ENCODE data around the gene STARD3. TPM values are rescaled to one million over a fixed set of nuclear protein-coding genes. Genes with fewer than 3 reads are reported as not detected.

Gene STARD3
- total RNA-seq, 1 experiment from 2014 or later, result 55.5 TPM

GRCh38 chr17:39666601-39667261 lies 29.8 kb downstream of the STARD3 start:
- Mint-ChIP-seq H3K4me1 (ENCODE audit: low read depth, unreplicated experiment) (peaks cover 6% of the 10 kb centered on the region), H3K36me3 (ENCODE audit: insufficient read depth, unreplicated experiment) (peaks cover 10% of the 10 kb centered on the region), H3K27me3 (ENCODE audit: insufficient read depth, unreplicated experiment) (peaks cover 4% of the 10 kb centered on the region), H3K27ac (ENCODE audit: unreplicated experiment) (no peak overlapping the region), H3K9me3 (ENCODE audit: unreplicated experiment) (no peaks in the 10 kb centered on the region), H3K4me3 (ENCODE audit: unreplicated experiment) (peak overlapping the region; percentile 20)
- intact Hi-C loops (cut with micrococcal nuclease; ENCODE audit: unreplicated experiment), result no loop called here
- Histone ChIP-seq H3K36me3 (ENCODE audit: control insufficient read depth, insufficient read depth, low read length) (no peaks in the 10 kb centered on the region), H3K4me1 (peaks cover 7% of the 10 kb centered on the region; the same call in 1 of the 2 replicates), H3K4me3 (ENCODE audit: low read depth, low read length) (no peak overlapping the region), H3K9me3 (no peaks in the 10 kb centered on the region), H3K27me3 (replicated peaks; ENCODE audit: control insufficient read depth, insufficient read depth, low read length) (no peaks in the 10 kb centered on the region)
- no peak for DNase-seq
- POLR2A ChIA-PET, result no interaction called here
- no peak for TF ChIP-seq CTCF (IDR thresholded peaks at IDR 0.05; ENCODE audit: insufficient read depth in 1 of 2, low read depth in 1 of 2, low read length in 1 of 2, severe bottlenecking in 1 of 2, unreplicated experiment in 1 of 2)
- CTCF ChIA-PET, result interaction anchor here (0.8 to 2.5 kb wide), 5 partner anchors 9 to 116 kb away, joined by 4 to 12 read pairs (median 6); no protein-coding TSS in a partner anchor
- no TSS peak for BruUV-seq (replicated peaks)

GRCh38 chr17:39667262-39667944 lies 30.5 kb downstream of the STARD3 start:
- H3K27me3 Mint-ChIP-seq (ENCODE audit: insufficient read depth, unreplicated experiment), result peaks cover 4% of the 10 kb centered on the region
- peak overlapping the region; percentile 20 for H3K4me3 Mint-ChIP-seq (ENCODE audit: unreplicated experiment)

More at GRCh38 chr17:39667262-39667944, 30.5 kb downstream of the STARD3 start:
- H3K4me3 ChIP-seq (ENCODE audit: low read depth, low read length), result no peak overlapping the region
- ChIA-PET CTCF (interaction anchor here (0.8 to 2.5 kb wide), 4 partner anchors 8 to 44 kb away, joined by 3 to 12 read pairs (median 6); no protein-coding TSS in a partner anchor), POLR2A (no interaction called here)
- BruUV-seq (replicated peaks), result no TSS peak
- no peak for TF ChIP-seq CTCF (IDR thresholded peaks at IDR 0.05; ENCODE audit: insufficient read depth in 1 of 2, low read depth in 1 of 2, low read length in 1 of 2, severe bottlenecking in 1 of 2, unreplicated experiment in 1 of 2)
- H3K9me3 Mint-ChIP-seq (ENCODE audit: unreplicated experiment), result no peaks in the 10 kb centered on the region
- no peaks in the 10 kb centered on the region for H3K27me3 ChIP-seq (replicated peaks; ENCODE audit: control insufficient read depth, insufficient read depth, low read length)
- peaks cover 7% of the 10 kb centered on the region; the same call in 1 of the 2 replicates for H3K4me1 ChIP-seq
- no peaks in the 10 kb centered on the region for H3K36me3 ChIP-seq (ENCODE audit: control insufficient read depth, insufficient read depth, low read length)
- H3K36me3 Mint-ChIP-seq (ENCODE audit: insufficient read depth, unreplicated experiment), result peaks cover 10% of the 10 kb centered on the region
- peaks cover 6% of the 10 kb centered on the region for H3K4me1 Mint-ChIP-seq (ENCODE audit: low read depth, unreplicated experiment)
- no peak overlapping the region for H3K27ac Mint-ChIP-seq (ENCODE audit: unreplicated experiment)
- no peak for DNase-seq
- intact Hi-C loops (cut with micrococcal nuclease; ENCODE audit: unreplicated experiment), result no loop called here
- H3K9me3 ChIP-seq, result no peaks in the 10 kb centered on the region

Measured in Caco-2 (cell line).